ENCODE data around the gene ZNF549. TPM values are rescaled to one million over a fixed set of nuclear protein-coding genes. Genes with fewer than 3 reads are reported as not detected.

Gene ZNF549
- total RNA-seq, 1 experiment from 2014 or later = 11.6 TPM

DNA sequence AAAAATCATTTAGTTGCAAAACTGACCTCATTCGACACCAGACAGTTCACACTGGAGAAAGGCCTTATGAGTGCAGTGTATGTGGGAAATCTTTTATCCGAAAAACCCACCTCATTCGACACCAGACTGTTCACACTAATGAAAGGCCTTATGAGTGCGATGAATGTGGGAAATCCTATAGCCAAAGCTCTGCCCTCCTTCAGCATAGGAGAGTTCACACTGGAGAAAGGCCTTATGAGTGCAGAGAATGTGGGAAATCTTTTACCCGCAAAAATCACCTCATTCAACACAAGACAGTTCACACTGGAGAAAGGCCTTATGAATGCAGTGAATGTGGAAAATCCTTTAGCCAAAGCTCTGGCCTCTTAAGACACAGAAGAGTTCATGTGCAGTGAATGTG is 79.8 kb downstream of the ZNF549 start:
- Histone ChIP-seq H3K9ac (ENCODE audit: extremely low read depth, insufficient read length, low read length) (no peak overlapping the region), H2AFZ (ENCODE audit: low read length) (no peak overlapping the region), H3K56ac (ENCODE audit: insufficient read length, low read depth, low read length) (no peak overlapping the region), H3K79me1 (ENCODE audit: insufficient read depth, low read depth, low read length, poor library complexity, severe bottlenecking) (no peaks in the 10 kb centered on the region), H2BK5ac (ENCODE audit: insufficient read length, low read length) (no peak overlapping the region), H4K91ac (ENCODE audit: insufficient read length, low read depth, low read length) (no peak overlapping the region), H3K14ac (ENCODE audit: insufficient read depth, low read length) (no peak overlapping the region), H3K79me2 (ENCODE audit: insufficient read depth, low read length) (no peaks in the 10 kb centered on the region), H2BK120ac (ENCODE audit: low read depth, low read length, poor library complexity, severe bottlenecking) (no peak overlapping the region), H3K27ac (ENCODE audit: insufficient read length, low read depth, low read length) (no peak overlapping the region), H3K27me3 (ENCODE audit: insufficient read depth, low read length) (no peaks in the 10 kb centered on the region), H3K23ac (ENCODE audit: insufficient read length, low read depth, low read length) (no peak overlapping the region), H2BK20ac (ENCODE audit: low read depth, low read length, poor library complexity, severe bottlenecking) (no peak overlapping the region), H3K23me2 (ENCODE audit: insufficient read length, low read depth, low read length, poor library complexity, severe bottlenecking) (no peaks in the 10 kb centered on the region), H4K5ac (ENCODE audit: insufficient read length, low read depth, low read length) (no peak overlapping the region), H2BK12ac (ENCODE audit: insufficient read length, low read depth, low read length) (no peak overlapping the region), H3K9me3 (ENCODE audit: control insufficient read depth, low read depth, low read length) (no peaks in the 10 kb centered on the region), H2AK5ac (ENCODE audit: insufficient read length, low read length) (no peak overlapping the region), H4K20me1 (ENCODE audit: control insufficient read depth, insufficient read depth, insufficient read length) (no peaks in the 10 kb centered on the region), H3K18ac (ENCODE audit: insufficient read length, low read depth, low read length) (no peak overlapping the region), H3T11ph (ENCODE audit: low read length) (no peak overlapping the region), H2BK15ac (ENCODE audit: low read depth, low read length) (no peak overlapping the region), H3K4me2 (ENCODE audit: insufficient read depth, insufficient read length, low read length) (no peak overlapping the region), H3K4me1 (ENCODE audit: insufficient read depth, low read length) (no peaks in the 10 kb centered on the region), H4K8ac (replicated peaks; ENCODE audit: insufficient read length, low read depth, low read length) (no peak overlapping the region), H3K4ac (ENCODE audit: low read depth, low read length) (no peak overlapping the region)
- peaks cover 4 to 45% of the 10 kb centered on the region in 2 experiments; a peak in 4 of 5 replicates for H3K9me3 Mint-ChIP-seq
- WGBS (ENCODE audit: extremely low coverage, insufficient read length, low lambda C conversion rate) = no CpG with 5 or more reads among the region's 5 CpGs
- H3K27ac Mint-ChIP-seq = no peak overlapping the region
- peaks cover 4% of the 10 kb centered on the region for H3K27me3 Mint-ChIP-seq (ENCODE audit: low read depth)
- no peak overlapping the region for H3K4me3 Mint-ChIP-seq
- H3K36me3 Mint-ChIP-seq (ENCODE audit: insufficient read depth in 1 of 3, low read depth in 3 of 3) = peaks cover 50 to 60% (median 59%) of the 10 kb centered on the region in 3 experiments
- TF ChIP-seq, protein P1, sequence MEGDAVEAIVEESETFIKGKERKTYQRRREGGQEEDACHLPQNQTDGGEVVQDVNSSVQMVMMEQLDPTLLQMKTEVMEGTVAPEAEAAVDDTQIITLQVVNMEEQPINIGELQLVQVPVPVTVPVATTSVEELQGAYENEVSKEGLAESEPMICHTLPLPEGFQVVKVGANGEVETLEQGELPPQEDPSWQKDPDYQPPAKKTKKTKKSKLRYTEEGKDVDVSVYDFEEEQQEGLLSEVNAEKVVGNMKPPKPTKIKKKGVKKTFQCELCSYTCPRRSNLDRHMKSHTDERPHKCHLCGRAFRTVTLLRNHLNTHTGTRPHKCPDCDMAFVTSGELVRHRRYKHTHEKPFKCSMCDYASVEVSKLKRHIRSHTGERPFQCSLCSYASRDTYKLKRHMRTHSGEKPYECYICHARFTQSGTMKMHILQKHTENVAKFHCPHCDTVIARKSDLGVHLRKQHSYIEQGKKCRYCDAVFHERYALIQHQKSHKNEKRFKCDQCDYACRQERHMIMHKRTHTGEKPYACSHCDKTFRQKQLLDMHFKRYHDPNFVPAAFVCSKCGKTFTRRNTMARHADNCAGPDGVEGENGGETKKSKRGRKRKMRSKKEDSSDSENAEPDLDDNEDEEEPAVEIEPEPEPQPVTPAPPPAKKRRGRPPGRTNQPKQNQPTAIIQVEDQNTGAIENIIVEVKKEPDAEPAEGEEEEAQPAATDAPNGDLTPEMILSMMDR (conservative IDR thresholded peaks at IDR 0.05) = no peak
- no peak for DNase-seq
- no peaks in the 10 kb centered on the region for H3K4me1 Mint-ChIP-seq

Other genes with a start within 250 kb of the ZNF549 start
- gene ZNF460, start 246.9 kb upstream of the ZNF549 start, total RNA-seq (2021) = 65.4 and 65.9 TPM in 2 replicates
- gene ZNF543, start 206.9 kb upstream of the ZNF549 start, total RNA-seq (2021) = 8.2 and 8.4 TPM in 2 replicates
- gene ZNF304, start 176.1 kb upstream of the ZNF549 start, total RNA-seq (2021) = 13.5 and 13.9 TPM in 2 replicates
- gene TRAPPC2B, start 163.8 kb upstream of the ZNF549 start, total RNA-seq (2021) = 10.0 and 12.4 TPM in 2 replicates
- 3.5 and 3.8 TPM in 2 replicates for gene ZNF547, start 163.8 kb upstream of the ZNF549 start, total RNA-seq (2021)
- gene ZNF548, start 137.5 kb upstream of the ZNF549 start, total RNA-seq (2021) = 13.0 and 13.9 TPM in 2 replicates
- 14.0 and 16.3 TPM in 2 replicates for gene ZNF17, start 116.2 kb upstream of the ZNF549 start, total RNA-seq (2021)
- gene ZNF749, start 92.0 kb upstream of the ZNF549 start, total RNA-seq (2021) = 25.0 and 27.8 TPM in 2 replicates
- 0.53 and 0.74 TPM in 2 replicates for gene VN1R1, start 70.2 kb upstream of the ZNF549 start, total RNA-seq (2021)
- 11.4 and 14.4 TPM in 2 replicates for gene ZNF772, start 49.8 kb upstream of the ZNF549 start, total RNA-seq (2021)
- gene ZNF419, start 39.6 kb upstream of the ZNF549 start, total RNA-seq (2021) = 12.8 and 13.4 TPM in 2 replicates
- gene ZNF773, start 27.4 kb upstream of the ZNF549 start, total RNA-seq (2021) = 7.1 and 8.2 TPM in 2 replicates
- 11.4 and 13.5 TPM in 2 replicates for gene ZNF550, start 32.5 kb downstream of the ZNF549 start, total RNA-seq (2021)
- 10.9 and 11.4 TPM in 2 replicates for gene ZNF416, start 51.6 kb downstream of the ZNF549 start, total RNA-seq (2021)
- 27.8 and 28.1 TPM in 2 replicates for gene ZIK1, start 56.8 kb downstream of the ZNF549 start, total RNA-seq (2021)
- gene ZNF530, start 72.5 kb downstream of the ZNF549 start, total RNA-seq (2021) = 7.9 and 9.3 TPM in 2 replicates
- gene ZNF134, start 86.9 kb downstream of the ZNF549 start, total RNA-seq (2021) = 43.2 and 44.1 TPM in 2 replicates
- gene ZNF211, start 105.8 kb downstream of the ZNF549 start, total RNA-seq (2021) = 12.9 and 14.8 TPM in 2 replicates
- gene ZSCAN4, start 141.6 kb downstream of the ZNF549 start, total RNA-seq (2021) = not detected in 2 replicates
- gene ZNF551, start 154.6 kb downstream of the ZNF549 start, total RNA-seq (2021) = 28.7 and 30.6 TPM in 2 replicates
- 17.6 and 18.7 TPM in 2 replicates for gene ZNF154, start 181.8 kb downstream of the ZNF549 start, total RNA-seq (2021)
- gene ZNF671, start 200.3 kb downstream of the ZNF549 start, total RNA-seq (2021) = 9.0 and 9.3 TPM in 2 replicates
- gene ZNF776, start 219.5 kb downstream of the ZNF549 start, total RNA-seq (2021) = 19.7 and 22.8 TPM in 2 replicates
- gene ZNF586, start 242.3 kb downstream of the ZNF549 start, total RNA-seq (2021) = 14.8 and 17.6 TPM in 2 replicates

Data from H9 (cell line).